Measurements from ENCODE around the gene YKT6. TPM values are rescaled to one million over a fixed set of nuclear protein-coding genes. Genes with fewer than 3 reads are reported as not detected.

Gene YKT6
- total and polyA plus RNA-seq, 2 donors (not counting 3 experiments of a cell fraction or from before 2014, with no cell fraction given), result 117 to 120 TPM

GRCh38 chr7:44194562-44195145, 6.1 kb upstream of the YKT6 start:
- Histone ChIP-seq H3K27ac (ENCODE audit: insufficient read depth, low read depth, low read length) (no peak overlapping the region), H3K27me3 (ENCODE audit: control insufficient read depth in 2 of 2, insufficient read depth in 2 of 2, low read length in 2 of 2) (peaks cover 7 to 20% of the 10 kb centered on the region in 2 experiments), H3K9ac (replicated peaks; ENCODE audit: extremely low read depth, insufficient read depth, low read length) (no peak overlapping the region), H3K79me2 (ENCODE audit: control insufficient read depth, insufficient read depth, low read length) (no peaks in the 10 kb centered on the region), H3K4me2 (ENCODE audit: insufficient read depth, low read length) (no peak overlapping the region), H2AFZ (ENCODE audit: low read depth, low read length) (no peak overlapping the region), H3K4me1 (ENCODE audit: control insufficient read depth, extremely low read depth, insufficient read depth, low read length) (no peaks in the 10 kb centered on the region), H3K36me3 (ENCODE audit: control insufficient read depth in 2 of 2, extremely low read depth in 1 of 2, insufficient read depth in 2 of 2, low read length in 2 of 2) (no peaks in the 10 kb centered on the region), H4K20me1 (replicated peaks; ENCODE audit: control insufficient read depth, extremely low read depth, insufficient read depth, low read length) (no peaks in the 10 kb centered on the region), H3K9me1 (replicated peaks; ENCODE audit: control insufficient read depth, extremely low read depth, insufficient read depth, low read length) (no peaks in the 10 kb centered on the region), H3K4me3 (replicated peaks in 1 of 3; ENCODE audit: insufficient read depth in 1 of 3, low read depth in 1 of 3, low read length in 3 of 3) (no peak overlapping the region), H3K9me3 (replicated peaks; ENCODE audit: control insufficient read depth, insufficient read depth, low read length) (no peaks in the 10 kb centered on the region)
- CTCF ChIA-PET, result interaction anchor here (2.9 to 4.9 kb wide), 2 partner anchors 122 to 175 kb away, joined by 34 to 60 read pairs; no protein-coding TSS in a partner anchor
- FAIRE-seq (no peak), DNase-seq (ENCODE audit: low read depth, low spot score) (no peak)
- POLR2A ChIA-PET, result no interaction called here
- no peak for TF ChIP-seq POLR2AphosphoS5 (IDR thresholded peaks at IDR 0.05; ENCODE audit: insufficient read depth, low read depth, low read length)
- TF ChIP-seq FOS (IDR thresholded peaks at IDR 0.05; ENCODE audit: borderline replicate concordance, insufficient read depth, low read length), result no peak
- TF ChIP-seq, protein P1, sequence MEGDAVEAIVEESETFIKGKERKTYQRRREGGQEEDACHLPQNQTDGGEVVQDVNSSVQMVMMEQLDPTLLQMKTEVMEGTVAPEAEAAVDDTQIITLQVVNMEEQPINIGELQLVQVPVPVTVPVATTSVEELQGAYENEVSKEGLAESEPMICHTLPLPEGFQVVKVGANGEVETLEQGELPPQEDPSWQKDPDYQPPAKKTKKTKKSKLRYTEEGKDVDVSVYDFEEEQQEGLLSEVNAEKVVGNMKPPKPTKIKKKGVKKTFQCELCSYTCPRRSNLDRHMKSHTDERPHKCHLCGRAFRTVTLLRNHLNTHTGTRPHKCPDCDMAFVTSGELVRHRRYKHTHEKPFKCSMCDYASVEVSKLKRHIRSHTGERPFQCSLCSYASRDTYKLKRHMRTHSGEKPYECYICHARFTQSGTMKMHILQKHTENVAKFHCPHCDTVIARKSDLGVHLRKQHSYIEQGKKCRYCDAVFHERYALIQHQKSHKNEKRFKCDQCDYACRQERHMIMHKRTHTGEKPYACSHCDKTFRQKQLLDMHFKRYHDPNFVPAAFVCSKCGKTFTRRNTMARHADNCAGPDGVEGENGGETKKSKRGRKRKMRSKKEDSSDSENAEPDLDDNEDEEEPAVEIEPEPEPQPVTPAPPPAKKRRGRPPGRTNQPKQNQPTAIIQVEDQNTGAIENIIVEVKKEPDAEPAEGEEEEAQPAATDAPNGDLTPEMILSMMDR (IDR thresholded peaks at IDR 0.05; ENCODE audit: extremely low read depth in 1 of 2, insufficient read depth in 1 of 2, low read depth in 1 of 2, low read length in 2 of 2), result no peak
- TF ChIP-seq JUN (IDR thresholded peaks at IDR 0.05; ENCODE audit: borderline replicate concordance, insufficient read depth, insufficient read length, low read depth), result no peak
- no peak for TF ChIP-seq MAX (IDR thresholded peaks at IDR 0.05; ENCODE audit: insufficient read depth, insufficient read length)
- TF ChIP-seq POLR2A (IDR thresholded peaks at IDR 0.05; ENCODE audit: low read depth, low read length), result no peak
- no peak for TF ChIP-seq MYC (IDR thresholded peaks at IDR 0.05; ENCODE audit: low read depth, low read length)
- no TSS peak for BruUV-seq (replicated peaks)
- intact Hi-C loops (cut with micrococcal nuclease), result no loop called here
- dilution Hi-C loops (cut with MboI; ENCODE audit: extremely low pct_ligation_motif_present, low sequenced_read_pairs), result no loop called here

Measured in endothelial cell of umbilical vein (primary cell).